Measurements from ENCODE around the gene KCNQ1.

GRCh38 chr11:2414616-2415015 is 30.2 kb upstream of the KCNQ1 start:
- TF ChIP-seq CTCF (IDR thresholded peaks at IDR 0.05) (no peak), POLR2AphosphoS5 (IDR thresholded peaks at IDR 0.05) (no peak)
